ENCODE measurements around the gene CERKL. TPM values are rescaled to one million over a fixed set of nuclear protein-coding genes. Genes with fewer than 3 reads are reported as not detected.

The CERKL gene
- total RNA-seq, 4 donors from 2014 or later, result not detected

GRCh38 chr2:181675254-181675653 is 18.3 kb upstream of the CERKL start:
- peaks cover 0 to 29% of the 10 kb centered on the region in 2 donors for H3K27me3 ChIP-seq
- H3K27ac ChIP-seq, result no peak overlapping the region
- no peak for TF ChIP-seq CTCF (IDR thresholded peaks at IDR 0.05)
- TF ChIP-seq POLR2A (IDR thresholded peaks at IDR 0.05), result no peak
- no peak for TF ChIP-seq EP300 (IDR thresholded peaks at IDR 0.05)
- no peaks in the 10 kb centered on the region for H3K36me3 ChIP-seq
- peaks cover 0 to 7% (median under 1%) of the 10 kb centered on the region in 4 donors for H3K4me1 ChIP-seq
- no peaks in the 10 kb centered on the region for H3K9me3 ChIP-seq
- DNase-seq (ENCODE audit: low spot score in 2 of 2), result no peak
- 21 to 23% methylated on average over 4 of the region's 4 CpGs for WGBS, 2 donors
- no peak overlapping the region for H3K4me3 ChIP-seq

- H3K36me3 ChIP-seq, result no peaks in the 10 kb centered on the region
- TF ChIP-seq POLR2A (IDR thresholded peaks at IDR 0.05), result no peak
- no peak for TF ChIP-seq EP300 (IDR thresholded peaks at IDR 0.05)
- no peak for TF ChIP-seq CTCF (IDR thresholded peaks at IDR 0.05)
- H3K27ac ChIP-seq, result no peak overlapping the region
- peaks cover 0 to 2% (median 0%) of the 10 kb centered on the region in 4 donors for H3K4me1 ChIP-seq
- no peak for DNase-seq (ENCODE audit: low spot score in 2 of 2)
- no peaks in the 10 kb centered on the region for H3K9me3 ChIP-seq
- H3K4me3 ChIP-seq, result no peak overlapping the region
- peaks cover 0 to 21% of the 10 kb centered on the region in 2 donors for H3K27me3 ChIP-seq
Measured at GRCh38 chr2:181674461-181674860, 17.6 kb upstream of the CERKL start.

DNA sequence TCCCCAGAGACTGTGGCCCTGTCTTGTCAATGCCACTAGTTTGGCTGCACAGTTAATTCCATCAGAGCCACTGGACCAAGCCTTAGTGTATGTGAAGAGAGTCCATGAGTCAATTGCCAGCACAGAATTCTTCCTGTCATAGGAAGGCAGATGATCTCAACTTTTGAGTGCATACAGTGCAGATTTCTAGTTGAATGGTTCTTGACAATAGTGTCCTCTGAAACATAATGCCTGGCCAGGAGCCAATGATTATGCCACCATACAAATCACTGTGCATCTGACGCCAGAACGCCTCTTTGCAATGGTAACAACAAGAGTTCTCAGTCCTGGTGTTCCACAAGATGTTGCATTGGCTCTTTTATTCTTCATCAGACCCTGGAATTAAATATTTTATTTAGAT is 16.3 kb upstream of the CERKL start:
- H3K9me3 ChIP-seq, result no peaks in the 10 kb centered on the region
- no peak for TF ChIP-seq EP300 (IDR thresholded peaks at IDR 0.05)
- TF ChIP-seq POLR2A (IDR thresholded peaks at IDR 0.05), result no peak
- TF ChIP-seq CTCF (IDR thresholded peaks at IDR 0.05), result no peak
- WGBS, 2 donors, result 29% methylated on average over 2 of the region's 2 CpGs

DNA sequence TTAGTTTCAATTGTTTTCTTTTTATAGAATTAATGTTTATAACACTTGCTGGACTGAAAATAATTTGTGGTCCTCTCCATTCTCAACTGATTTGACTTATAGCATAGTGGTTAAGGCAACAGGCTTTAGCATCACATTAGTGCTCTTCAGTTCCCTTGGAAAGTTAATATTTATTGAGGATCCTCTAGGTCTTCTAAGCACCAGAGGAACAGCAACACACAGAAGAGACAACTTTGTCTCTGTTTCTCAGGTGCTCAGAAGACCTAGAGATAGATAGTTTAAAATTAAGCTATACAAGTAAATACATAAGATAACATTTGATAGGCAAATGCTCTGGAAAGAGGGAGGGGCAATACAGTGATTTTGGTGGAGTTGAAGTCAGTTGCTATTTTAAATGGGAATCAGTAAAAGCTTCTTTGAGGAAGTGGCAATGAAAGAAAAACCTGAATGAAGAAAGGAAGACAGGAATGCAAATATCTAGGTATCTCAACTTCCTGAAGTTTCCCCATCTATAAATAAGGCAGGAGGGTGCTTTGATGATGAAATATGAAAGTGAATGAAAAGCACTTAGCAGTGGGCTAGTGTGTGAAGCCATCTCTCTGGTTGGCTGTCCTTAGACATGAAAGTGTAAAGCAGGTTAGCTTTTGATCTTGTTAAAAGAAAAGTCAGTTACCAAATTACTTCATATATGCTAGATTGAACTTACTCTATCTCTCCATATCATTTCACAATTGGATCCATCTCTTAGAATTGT is 15.5 kb upstream of the CERKL start:
- Histone ChIP-seq H3K4me1 (no peaks in the 10 kb centered on the region), H3K9me3 (no peaks in the 10 kb centered on the region), H3K36me3 (no peaks in the 10 kb centered on the region), H3K27me3 (peaks cover 0 to under 1% of the 10 kb centered on the region in 2 donors), H3K4me3 (no peak overlapping the region), H3K27ac (no peak overlapping the region)
- no peak for TF ChIP-seq EP300 (IDR thresholded peaks at IDR 0.05)
- TF ChIP-seq POLR2A (IDR thresholded peaks at IDR 0.05), result no peak
- TF ChIP-seq CTCF (IDR thresholded peaks at IDR 0.05), result no peak
- DNase-seq (ENCODE audit: low spot score in 2 of 2), result no peak

More for the DNA sequence above, 16.3 kb upstream of the CERKL start:
- Histone ChIP-seq H3K4me3 (no peak overlapping the region), H3K36me3 (no peaks in the 10 kb centered on the region), H3K27ac (no peak overlapping the region), H3K27me3 (peaks cover 0 to 8% of the 10 kb centered on the region in 2 donors), H3K4me1 (no peaks in the 10 kb centered on the region)
- DNase-seq (ENCODE audit: low spot score in 2 of 2), result no peak

GRCh38 chr2:181670632-181671031 is 13.7 kb upstream of the CERKL start:
- DNase-seq (ENCODE audit: low spot score in 2 of 2), result no peak
- Histone ChIP-seq H3K4me3 (no peak overlapping the region), H3K27me3 (no peaks in the 10 kb centered on the region), H3K36me3 (no peaks in the 10 kb centered on the region), H3K9me3 (peaks cover 0 to 10% (median 0%) of the 10 kb centered on the region in 4 donors), H3K27ac (no peak overlapping the region), H3K4me1 (no peaks in the 10 kb centered on the region)
- WGBS, 2 donors, result 79 to 81% methylated on average over 1 of the region's 1 CpG
- TF ChIP-seq CTCF (IDR thresholded peaks at IDR 0.05), result no peak
- no peak for TF ChIP-seq EP300 (IDR thresholded peaks at IDR 0.05)
- no peak for TF ChIP-seq POLR2A (IDR thresholded peaks at IDR 0.05)
